GM23338 (cell line): ENCODE data around the gene NFIB. TPM values are rescaled to one million over a fixed set of nuclear protein-coding genes. Genes with fewer than 3 reads are reported as not detected.

Experiments
- ATAC-seq: fragments of 200-7000 bp; cut with Tn5 transposase; 3 replicates; pipeline ENCODE4 v1.9.1; 2020
- DNase-seq: peaks from one replicate; pipeline ENCODE4 v3.0.0-alpha.2; 2015; ENCODE audit warnings: low spot score
- H2AFZ ChIP-seq: fragments of 200-600 bp; sonication (generic); 2 replicates; pipeline ENCODE4 v1.8.0; 2016; ENCODE audit warnings: antibody characterized with exemption, mild to moderate bottlenecking, moderate library complexity
- H3F3A ChIP-seq: fragments of 200-600 bp; sonication (generic); replicated peaks from 2 replicates; pipeline ENCODE4 v1.8.0; 2017; ENCODE audit warnings: antibody characterized with exemption, mixed run types, low read depth
- H3K27ac ChIP-seq: fragments of 200-600 bp; sonication (generic); 2 replicates; pipeline ENCODE4 v1.6.1; 2016; ENCODE audit warnings: low read depth
- H3K27me3 ChIP-seq: fragments of 200-600 bp; sonication (generic); 2 replicates; pipeline ENCODE4 v1.8.0; 2016; ENCODE audit warnings: mild to moderate bottlenecking, mixed run types, moderate library complexity; ENCODE audit not compliant: insufficient read depth
- H3K36me3 ChIP-seq: fragments of 200-600 bp; sonication (generic); 2 replicates; pipeline ENCODE4 v1.8.0; 2016; ENCODE audit warnings: mild to moderate bottlenecking; ENCODE audit not compliant: insufficient read depth
- H3K4me1 ChIP-seq: fragments of 200-600 bp; sonication (generic); 2 replicates; pipeline ENCODE4 v1.8.0; 2016; ENCODE audit warnings: mild to moderate bottlenecking, moderate library complexity; ENCODE audit not compliant: insufficient read depth
- H3K4me2 ChIP-seq: fragments of 200-600 bp; sonication (generic); 2 replicates; pipeline ENCODE4 v1.7.1; 2017; ENCODE audit warnings: mixed run types
- H3K4me3 ChIP-seq: fragments of 200-600 bp; sonication (generic); 2 replicates; pipeline ENCODE4 v1.6.1; 2016; ENCODE audit warnings: mixed run types
- H3K79me2 ChIP-seq: fragments of 200-600 bp; sonication (generic); replicated peaks from 2 replicates; pipeline ENCODE4 v1.8.0; 2017; ENCODE audit warnings: mild to moderate bottlenecking; ENCODE audit not compliant: insufficient read depth
- H3K9me2 ChIP-seq: fragments of 200-600 bp; sonication (generic); 2 replicates; pipeline ENCODE4 v1.8.0; 2017; ENCODE audit not compliant: insufficient read depth
- H4K20me1 ChIP-seq: fragments of 200-600 bp; sonication (generic); replicated peaks from 2 replicates; pipeline ENCODE4 v1.8.0; 2017; ENCODE audit warnings: mild to moderate bottlenecking; ENCODE audit not compliant: insufficient read depth
- H3K27ac Mint-ChIP-seq: 2 replicates; pipeline ENCODE4 v1.8.0; 2020; ENCODE audit warnings: inconsistent platforms, mild to moderate bottlenecking, moderate library complexity, mixed read lengths
- H3K27me3 Mint-ChIP-seq: 3 replicates; pipeline ENCODE4 v1.8.0; 2022; ENCODE audit warnings: low read depth, mild to moderate bottlenecking, moderate library complexity, mixed read lengths, inconsistent platforms; ENCODE audit not compliant: insufficient read depth, poor library complexity
- H3K36me3 Mint-ChIP-seq: 3 replicates; pipeline ENCODE4 v1.8.0; 2021; ENCODE audit warnings: low read depth, mild to moderate bottlenecking, inconsistent platforms, moderate library complexity, mixed read lengths
- H3K4me1 Mint-ChIP-seq: 3 replicates; pipeline ENCODE4 v1.8.0; 2020; ENCODE audit warnings: mild to moderate bottlenecking, inconsistent platforms, mixed read lengths
- H3K4me3 Mint-ChIP-seq: 3 replicates; pipeline ENCODE4 v1.8.0; 2021; ENCODE audit warnings: moderate library complexity, mild to moderate bottlenecking, inconsistent platforms, mixed read lengths
- H3K9me3 Mint-ChIP-seq: 3 replicates; pipeline ENCODE4 v1.8.0; 2020; ENCODE audit warnings: moderate library complexity, mild to moderate bottlenecking, inconsistent platforms, mixed read lengths
- CREB1 ChIP-seq: fragments of 250-450 bp; sonication (Bioruptor Pico); IDR thresholded peaks from 2 replicates; pipeline ENCODE4 v1.5.0; 2020; ENCODE audit warnings: low read depth, mild to moderate bottlenecking, moderate library complexity
- CTCF ChIP-seq, 2 experiments: fragments of 200-600 bp in 1 of 2; sonication (generic) in 1 of 2; conservative IDR thresholded peaks; 2 replicates each; pipeline versions ENCODE4 v1.5.1 to v1.6.1; 2016 to 2017; ENCODE audit warnings: antibody characterized with exemption in 2 of 2, low read depth in 2 of 2, mild to moderate bottlenecking in 2 of 2, moderate library complexity in 1 of 2
- ETS1 ChIP-seq: IDR thresholded peaks from 2 replicates; pipeline ENCODE4 v1.6.1; 2016; ENCODE audit warnings: antibody characterized with exemption
- EZH2 ChIP-seq: fragments of 200-600 bp; sonication (generic); IDR thresholded peaks from one replicate; pipeline ENCODE4 v1.8.0; 2017; ENCODE audit warnings: antibody characterized with exemption, mild to moderate bottlenecking, low read depth; ENCODE audit not compliant: unreplicated experiment
- EZH2phosphoT487 ChIP-seq: fragments of 200-600 bp; sonication (generic); IDR thresholded peaks from one replicate; pipeline ENCODE4 v1.8.1; 2018; ENCODE audit warnings: antibody characterized with exemption; ENCODE audit not compliant: unreplicated experiment
- JUNB ChIP-seq: IDR thresholded peaks from one replicate; pipeline ENCODE4 v1.6.1; 2016; ENCODE audit warnings: antibody characterized with exemption; ENCODE audit not compliant: unreplicated experiment
- NANOG ChIP-seq: IDR thresholded peaks from 2 replicates; pipeline ENCODE4 v1.6.1; 2016; ENCODE audit warnings: antibody characterized with exemption, borderline replicate concordance
- POLR2AphosphoS5 ChIP-seq: IDR thresholded peaks from 2 replicates; pipeline ENCODE4 v1.6.1; 2016; ENCODE audit warnings: antibody characterized with exemption, low read depth
- REST ChIP-seq: IDR thresholded peaks from one replicate; pipeline ENCODE4 v1.6.1; 2018; ENCODE audit warnings: antibody characterized with exemption; ENCODE audit not compliant: unreplicated experiment
- STAT1 ChIP-seq: IDR thresholded peaks from one replicate; pipeline ENCODE4 v1.6.1; 2016; ENCODE audit warnings: antibody characterized with exemption; ENCODE audit not compliant: unreplicated experiment
- ZNF114 ChIP-seq: fragments of 250-450 bp; sonication (Bioruptor Pico); IDR thresholded peaks from 2 replicates; pipeline ENCODE4 v1.5.0; 2020; ENCODE audit warnings: mild to moderate bottlenecking, moderate library complexity
- ZNF331 ChIP-seq: fragments of 250-450 bp; sonication (Bioruptor Pico); IDR thresholded peaks from 2 replicates; pipeline ENCODE4 v1.5.0; 2020; ENCODE audit warnings: low read depth, mild to moderate bottlenecking, moderate library complexity
- ZNF462 ChIP-seq: fragments of 250-450 bp; sonication (Bioruptor Pico); IDR thresholded peaks from 2 replicates; pipeline ENCODE4 v1.5.0; 2020; ENCODE audit warnings: mild to moderate bottlenecking, moderate library complexity
- polyA plus RNA-seq: library from polyadenylated mRNA; unstranded; fragments of >200 nt; fragmentation: Nextera tagmentation; extraction: Ambion mirVana; gene quantifications from 2 replicates; pipeline ENCODE4 v1.2.1, GENCODE V29; 2016
- total RNA-seq: library from RNA; depleted of rRNA; stranded (reverse); fragments of >200 nt; shearing (Covaris generic); gene quantifications from 2 replicates; pipeline ENCODE4 v1.2.3, GENCODE V29; 2014

The NFIB gene
- total and polyA plus RNA-seq, 2 experiments from 2014 or later, result 3.9 to 4.7 TPM

GRCh38 chr9:14300040-14300439 lies 13.9 kb downstream of the NFIB start:
- no peaks in the 10 kb centered on the region for H3K9me2 ChIP-seq
- H3K27ac Mint-ChIP-seq, result no peak overlapping the region

More at GRCh38 chr9:14300040-14300439, 13.9 kb downstream of the NFIB start:
- no peak overlapping the region for H3K27ac ChIP-seq
- Mint-ChIP-seq H3K27me3 (no peaks in the 10 kb centered on the region), H3K4me3 (no peak overlapping the region), H3K9me3 (no peaks in the 10 kb centered on the region), H3K4me1 (peaks cover 11% of the 10 kb centered on the region; the same call in 2 of the 3 replicates), H3K36me3 (no peaks in the 10 kb centered on the region)
- H3K4me3 ChIP-seq, result no peak overlapping the region
- no peaks in the 10 kb centered on the region for H3F3A ChIP-seq
- H3K79me2 ChIP-seq, result no peaks in the 10 kb centered on the region
- H3K4me1 ChIP-seq, result 0 out of 2 replicates have a peak, but pooled peaks cover 9% of the 10 kb centered on the region
- no peak for DNase-seq
- H3K4me2 ChIP-seq, result no peak overlapping the region
- no peaks in the 10 kb centered on the region for H3K36me3 ChIP-seq
- no peak overlapping the region for H2AFZ ChIP-seq
- ATAC-seq, result no peak
- H3K27me3 ChIP-seq, result no peaks in the 10 kb centered on the region
- TF ChIP-seq ETS1, result no peak
- TF ChIP-seq ZNF114 (CRISPR knock-in tag), result no peak
- TF ChIP-seq JUNB, result no peak
- no peak for TF ChIP-seq ZNF462 (CRISPR knock-in tag)
- TF ChIP-seq REST, result no peak
- no peak for TF ChIP-seq ZNF331 (CRISPR knock-in tag)
- TF ChIP-seq CTCF (conservative IDR thresholded peaks at IDR 0.05; ENCODE audit: low read depth in 2 of 2), result no peak
- no peak for TF ChIP-seq EZH2
- TF ChIP-seq NANOG, result no peak
- no peak for TF ChIP-seq STAT1
- no peak for TF ChIP-seq CREB1 (CRISPR knock-in tag)
- no peak for TF ChIP-seq EZH2phosphoT487
- no peak for TF ChIP-seq POLR2AphosphoS5
- no peaks in the 10 kb centered on the region for H4K20me1 ChIP-seq
